Activated T-cell treated with anti-CD3 and anti-CD28 coated beads for 4 hours (primary cell): ENCODE measurements around the gene WDFY1.

Experiments
- DNase-seq: peaks from one replicate; pipeline ENCODE4 v3.0.0-alpha.2; 2020

Gene WDFY1

GRCh38 chr2:223944703-223945531 lies at the start of gene WDFY1:
Gene WDFY1 (minus strand): TSS chr2:223945335. CDS start chr2:223945284, 51 bp downstream.
- peak; percentile 66 for DNase-seq

GRCh38 chr2:223994562-223995162 lies 49.5 kb upstream of the WDFY1 start:
- no peak for DNase-seq

- peak; percentile 61 for DNase-seq
Observed at GRCh38 chr2:223993634-223994232, 48.6 kb upstream of the WDFY1 start.

GRCh38 chr2:223991611-223992010 lies 46.5 kb upstream of the WDFY1 start:
- no peak for DNase-seq

- DNase-seq = no peak
Observed at GRCh38 chr2:223989856-223990232, 44.7 kb upstream of the WDFY1 start.

- DNase-seq = no peak
Observed at GRCh38 chr2:223989206-223989855, 44.2 kb upstream of the WDFY1 start.

- no peak for DNase-seq
Observed at GRCh38 chr2:223981241-223981640, 36.1 kb upstream of the WDFY1 start.

GRCh38 chr2:223980803-223981202 lies 35.7 kb upstream of the WDFY1 start:
- DNase-seq = no peak

GRCh38 chr2:223980397-223980735 lies 35.2 kb upstream of the WDFY1 start:
- no peak for DNase-seq

- no peak for DNase-seq
Observed at GRCh38 chr2:223979730-223980396, 34.7 kb upstream of the WDFY1 start.

GRCh38 chr2:223978451-223978850 lies 33.3 kb upstream of the WDFY1 start:
- no peak for DNase-seq

GRCh38 chr2:223976635-223977226 lies 31.6 kb upstream of the WDFY1 start:
- DNase-seq = no peak

GRCh38 chr2:223973606-223974005 lies 28.5 kb upstream of the WDFY1 start:
- no peak for DNase-seq

- no peak for DNase-seq
Observed at GRCh38 chr2:223972656-223973102, 27.5 kb upstream of the WDFY1 start.

- DNase-seq = no peak
Observed at GRCh38 chr2:223971731-223972130, 26.6 kb upstream of the WDFY1 start.

- DNase-seq = peak; percentile 69
Observed at GRCh38 chr2:223970343-223971128, 25.4 kb upstream of the WDFY1 start.

- no peak for DNase-seq
Observed at GRCh38 chr2:223969856-223970255, 24.7 kb upstream of the WDFY1 start.

GRCh38 chr2:223969315-223969714 lies 24.2 kb upstream of the WDFY1 start:
- DNase-seq = no peak

GRCh38 chr2:223967981-223968380 lies 22.8 kb upstream of the WDFY1 start:
- DNase-seq = no peak

- DNase-seq = no peak
Observed at GRCh38 chr2:223959688-223960087, 14.6 kb upstream of the WDFY1 start.

- peak; percentile 97 for DNase-seq
Observed at GRCh38 chr2:223957092-223957851, 12.1 kb upstream of the WDFY1 start, which contains the start of gene MRPL44. Gene MRPL44 (plus strand): TSS chr2:223957463. CDS start chr2:223957473, 10 bp downstream.
